DND-41 (cell line): ENCODE data around the gene GPR15LG.

ENCODE experiments used
- ATAC-seq: fragments of 200-7000 bp; cut with Tn5 transposase; 3 replicates; pipeline ENCODE4 v1.9.1; 2021; ENCODE audit warnings: low read depth; ENCODE audit not compliant: insufficient read depth
- DNase-seq: peaks from one replicate; pipeline ENCODE4 v3.0.0-alpha.2; 2020
- H2AFZ ChIP-seq: 2 replicates; pipeline ENCODE4 v1.6.0; 2012; ENCODE audit warnings: low read depth, low read length
- H3K27ac ChIP-seq: 2 replicates; pipeline ENCODE4 v1.5.1; 2012; ENCODE audit warnings: low read length, inconsistent platforms
- H3K27me3 ChIP-seq: fragments of 200-600 bp; sonication (generic); 2 replicates; pipeline ENCODE4 v1.6.0; 2012; ENCODE audit warnings: low read length, mild to moderate bottlenecking, inconsistent platforms; ENCODE audit not compliant: insufficient read depth, poor library complexity
- H3K36me3 ChIP-seq: 2 replicates; pipeline ENCODE4 v1.5.1; 2012; ENCODE audit warnings: low read length, inconsistent platforms; ENCODE audit not compliant: insufficient read depth
- H3K4me1 ChIP-seq: 2 replicates; pipeline ENCODE4 v1.5.1; 2012; ENCODE audit warnings: mild to moderate bottlenecking, low read length; ENCODE audit not compliant: insufficient read depth
- H3K4me2 ChIP-seq: 2 replicates; pipeline ENCODE4 v1.6.0; 2012; ENCODE audit warnings: mild to moderate bottlenecking, moderate library complexity, low read length, inconsistent platforms; ENCODE audit not compliant: insufficient read depth
- H3K4me3 ChIP-seq, 2 experiments: fragments of 200-600 bp in 1 of 2; shearing (Covaris generic) in 1 of 2; 2 replicates each; pipeline ENCODE4 v1.5.1; 2012 to 2016; ENCODE audit warnings: inconsistent platforms in 2 of 2, low read length in 2 of 2, mild to moderate bottlenecking in 2 of 2, low read depth in 1 of 2, moderate library complexity in 1 of 2
- H3K79me2 ChIP-seq: 2 replicates; pipeline ENCODE4 v1.6.0; 2012; ENCODE audit warnings: low read length, inconsistent platforms; ENCODE audit not compliant: insufficient read depth
- H3K9ac ChIP-seq: 2 replicates; pipeline ENCODE4 v1.6.0; 2012; ENCODE audit warnings: low read depth, mild to moderate bottlenecking, inconsistent platforms, low read length, moderate library complexity
- H3K9me3 ChIP-seq: 2 replicates; pipeline ENCODE4 v1.5.1; 2012; ENCODE audit warnings: low read length, moderate library complexity, mild to moderate bottlenecking, inconsistent platforms; ENCODE audit not compliant: insufficient read depth, severe bottlenecking
- H4K20me1 ChIP-seq: 2 replicates; pipeline ENCODE4 v1.6.0; 2012; ENCODE audit warnings: low read length; ENCODE audit not compliant: insufficient read depth
- CTCF ChIP-seq: IDR thresholded peaks from 2 replicates; pipeline ENCODE4 v1.5.1; 2012; ENCODE audit warnings: borderline replicate concordance, low read length, moderate library complexity, mild to moderate bottlenecking; ENCODE audit not compliant: poor library complexity, severe bottlenecking; ENCODE audit errors: extremely low read depth
- EZH2 ChIP-seq: IDR thresholded peaks from 3 replicates; pipeline ENCODE4 v1.6.1; 2012; ENCODE audit warnings: borderline replicate concordance, low read depth, mild to moderate bottlenecking, moderate library complexity, low read length, inconsistent platforms; ENCODE audit not compliant: severe bottlenecking

GPR15LG gene

DNA sequence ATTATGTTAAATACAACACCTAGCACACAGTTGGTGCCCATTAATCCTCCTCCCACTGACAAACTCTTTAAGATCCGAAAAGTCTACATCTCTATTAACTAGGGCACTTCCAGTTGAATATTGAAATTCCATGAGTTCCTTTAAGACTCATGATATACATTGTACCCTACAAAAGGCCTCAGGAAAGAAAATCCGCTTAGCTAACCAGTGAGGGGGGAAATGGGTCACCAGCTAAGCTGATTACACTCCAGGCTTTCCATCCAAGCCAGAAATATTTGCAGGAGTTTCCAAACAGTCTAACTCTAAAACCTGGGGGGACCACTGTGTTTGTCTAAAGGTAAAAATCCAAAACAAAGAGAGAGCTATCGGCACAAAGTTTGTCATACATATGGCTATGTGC, 53.0 kb downstream of the GPR15LG start:
- Histone ChIP-seq H3K9ac (no peak overlapping the region), H3K4me1 (no peaks in the 10 kb centered on the region), H3K36me3 (no peaks in the 10 kb centered on the region), H4K20me1 (no peaks in the 10 kb centered on the region), H3K4me2 (no peak overlapping the region), H3K27ac (no peak overlapping the region), H2AFZ (no peak overlapping the region), H3K9me3 (no peaks in the 10 kb centered on the region), H3K4me3 (no peak overlapping the region), H3K27me3 (no peaks in the 10 kb centered on the region), H3K79me2 (no peaks in the 10 kb centered on the region)
- DNase-seq (no peak), ATAC-seq (no peak)
- TF ChIP-seq EZH2, result no peak
- no peak for TF ChIP-seq CTCF

GRCh38 chr10:84227810-84228209, 54.2 kb downstream of the GPR15LG start:
- H3K27me3 ChIP-seq, result no peaks in the 10 kb centered on the region
- ATAC-seq (no peak), DNase-seq (no peak)
- H3K36me3 ChIP-seq, result no peaks in the 10 kb centered on the region
- no peaks in the 10 kb centered on the region for H3K79me2 ChIP-seq
- H3K9me3 ChIP-seq, result no peaks in the 10 kb centered on the region
- no peaks in the 10 kb centered on the region for H3K4me1 ChIP-seq
- no peak overlapping the region for H2AFZ ChIP-seq
- TF ChIP-seq EZH2 (no peak), CTCF (no peak)
- no peak overlapping the region for H3K4me3 ChIP-seq
- no peaks in the 10 kb centered on the region for H4K20me1 ChIP-seq
- H3K4me2 ChIP-seq, result no peak overlapping the region
- H3K27ac ChIP-seq, result no peak overlapping the region
- H3K9ac ChIP-seq, result no peak overlapping the region

- DNase-seq (no peak), ATAC-seq (no peak)
- no peak overlapping the region for H3K9ac ChIP-seq
- no peak for TF ChIP-seq CTCF
- no peak for TF ChIP-seq EZH2
- H4K20me1 ChIP-seq, result no peaks in the 10 kb centered on the region
- H3K79me2 ChIP-seq, result no peaks in the 10 kb centered on the region
- no peak overlapping the region for H2AFZ ChIP-seq
- H3K27ac ChIP-seq, result no peak overlapping the region
- H3K9me3 ChIP-seq, result no peaks in the 10 kb centered on the region
- H3K4me1 ChIP-seq, result no peaks in the 10 kb centered on the region
- no peaks in the 10 kb centered on the region for H3K36me3 ChIP-seq
- no peak overlapping the region for H3K4me3 ChIP-seq
- no peaks in the 10 kb centered on the region for H3K27me3 ChIP-seq
- H3K4me2 ChIP-seq, result no peak overlapping the region
These were observed 56.8 kb downstream of the GPR15LG start for GRCh38 chr10:84230359-84230758.

- H3K79me2 ChIP-seq, result no peaks in the 10 kb centered on the region
- no peaks in the 10 kb centered on the region for H3K9me3 ChIP-seq
- H3K36me3 ChIP-seq, result no peaks in the 10 kb centered on the region
- DNase-seq (no peak), ATAC-seq (no peak)
- no peak overlapping the region for H3K9ac ChIP-seq
- no peak overlapping the region for H3K4me3 ChIP-seq
- no peak overlapping the region for H2AFZ ChIP-seq
- H3K4me2 ChIP-seq, result no peak overlapping the region
- TF ChIP-seq EZH2 (no peak), CTCF (no peak)
- no peak overlapping the region for H3K27ac ChIP-seq
- no peaks in the 10 kb centered on the region for H3K27me3 ChIP-seq
- no peaks in the 10 kb centered on the region for H4K20me1 ChIP-seq
- H3K4me1 ChIP-seq, result no peaks in the 10 kb centered on the region
These were observed 58.8 kb downstream of the GPR15LG start for GRCh38 chr10:84232376-84232775.
